Activated naive CD4-positive, alpha-beta T cell treated with anti-CD3 and anti-CD28 coated beads, Interleukin-2, amount 50 U/mL, for 16 hours (primary cell): ENCODE results near the gene MGMT.

Experiments used
- DNase-seq: peaks from one replicate; pipeline ENCODE4 v3.0.0-alpha.2; 2020

The MGMT gene

DNA sequence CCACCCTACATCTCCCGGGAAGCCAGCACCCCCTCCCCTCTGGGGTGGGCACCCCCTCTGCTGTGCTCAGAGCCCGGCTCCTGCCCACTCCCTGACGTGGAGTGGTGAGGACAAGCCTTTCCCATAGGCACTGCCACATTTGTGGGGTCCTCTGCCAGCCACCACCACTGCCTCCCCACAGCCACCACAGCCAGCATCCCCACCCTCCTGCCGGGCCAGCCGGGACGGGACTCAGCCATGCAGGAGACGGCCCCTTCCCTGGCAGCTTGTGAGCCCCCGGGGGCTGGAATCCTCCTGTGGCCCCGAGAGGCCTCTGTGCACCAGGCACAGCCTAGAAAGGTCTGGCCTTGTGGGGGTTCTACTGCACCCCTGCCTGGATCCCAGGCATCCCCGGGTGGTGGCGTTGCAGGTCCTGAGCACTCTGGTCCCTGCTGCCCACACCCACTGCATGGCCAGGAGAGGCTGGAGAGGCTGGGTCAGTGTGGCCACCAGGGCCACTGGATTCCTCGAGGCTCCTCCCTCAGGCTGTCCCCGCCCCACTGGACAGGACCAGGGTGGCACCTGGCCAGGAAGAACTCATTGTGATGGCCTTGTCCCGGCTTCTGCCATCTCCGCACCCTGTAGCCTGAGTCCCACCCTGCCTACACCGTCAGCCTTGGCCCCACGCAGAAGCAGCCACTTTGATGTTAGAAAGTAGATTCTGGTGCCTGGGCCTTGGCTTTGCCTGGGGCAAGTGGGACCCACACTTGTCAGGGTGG, 349.0 kb downstream of the MGMT start:
- DNase-seq, result no peak

DNA sequence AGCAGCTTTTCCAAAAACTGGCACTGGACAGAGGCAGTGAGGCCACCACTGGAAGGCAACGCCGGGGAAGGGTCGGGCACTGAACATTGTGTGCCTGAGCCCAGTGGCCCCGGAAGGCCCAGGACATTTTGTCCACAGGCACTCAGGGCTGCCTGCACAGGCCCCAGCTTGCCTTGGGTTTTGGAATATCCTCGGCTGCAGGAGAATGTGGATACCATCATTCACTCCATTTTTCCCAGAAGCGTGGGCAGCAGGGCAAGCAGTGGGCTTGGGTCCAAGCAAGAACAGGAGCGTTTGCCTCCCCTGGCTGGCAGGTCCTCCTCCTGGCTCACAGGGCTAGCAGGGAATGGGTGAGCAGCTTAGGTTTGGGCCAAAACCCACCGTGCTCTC, 349.6 kb downstream of the MGMT start:
- no peak for DNase-seq
